ENCODE results near the gene LIN28A.

LIN28A gene

DNA sequence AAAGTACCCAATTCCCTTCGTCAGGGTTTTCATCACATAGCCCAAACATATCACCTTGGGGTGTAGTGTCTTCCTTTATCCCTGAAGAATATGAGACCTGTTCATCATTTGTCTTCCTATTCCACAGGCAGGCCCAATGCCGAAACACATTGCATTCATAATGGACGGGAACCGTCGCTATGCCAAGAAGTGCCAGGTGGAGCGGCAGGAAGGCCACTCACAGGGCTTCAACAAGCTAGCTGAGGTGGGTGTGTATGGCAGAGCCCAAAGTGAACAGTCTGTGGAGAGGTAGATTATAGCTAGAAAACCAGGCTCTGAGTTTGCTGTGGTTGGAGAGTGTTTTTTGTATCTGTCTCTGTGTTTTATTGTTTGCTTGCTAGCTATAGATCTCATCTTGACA is 27.4 kb downstream of the LIN28A start:
- no peak for DNase-seq

- DNase-seq: no peak
Measured at GRCh38 chr1:26440259-26440658, 29.6 kb downstream of the LIN28A start.

DNA sequence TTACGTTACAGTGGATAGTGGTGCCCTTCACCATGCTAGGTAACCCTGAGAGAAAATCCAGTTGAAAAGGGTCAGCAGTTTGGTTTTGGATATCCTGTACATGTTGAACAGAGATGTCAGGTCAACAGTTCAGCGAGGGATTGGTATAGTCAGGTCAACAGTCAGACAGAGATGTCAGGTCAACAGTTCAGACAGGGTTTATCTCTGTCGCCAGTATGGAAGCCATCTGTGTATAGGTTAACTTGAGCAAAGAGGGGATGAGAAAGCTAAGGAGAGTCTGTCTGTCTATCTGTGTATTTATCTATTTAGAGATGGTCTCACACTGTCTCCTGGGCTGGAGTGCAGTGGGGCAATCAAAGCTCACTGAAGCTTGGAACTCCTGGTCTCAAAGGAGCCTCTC is 39.3 kb downstream of the LIN28A start:
- no peak for DNase-seq

- DNase-seq: no peak
Measured at GRCh38 chr1:26450908-26451307, 40.3 kb downstream of the LIN28A start.

DNA sequence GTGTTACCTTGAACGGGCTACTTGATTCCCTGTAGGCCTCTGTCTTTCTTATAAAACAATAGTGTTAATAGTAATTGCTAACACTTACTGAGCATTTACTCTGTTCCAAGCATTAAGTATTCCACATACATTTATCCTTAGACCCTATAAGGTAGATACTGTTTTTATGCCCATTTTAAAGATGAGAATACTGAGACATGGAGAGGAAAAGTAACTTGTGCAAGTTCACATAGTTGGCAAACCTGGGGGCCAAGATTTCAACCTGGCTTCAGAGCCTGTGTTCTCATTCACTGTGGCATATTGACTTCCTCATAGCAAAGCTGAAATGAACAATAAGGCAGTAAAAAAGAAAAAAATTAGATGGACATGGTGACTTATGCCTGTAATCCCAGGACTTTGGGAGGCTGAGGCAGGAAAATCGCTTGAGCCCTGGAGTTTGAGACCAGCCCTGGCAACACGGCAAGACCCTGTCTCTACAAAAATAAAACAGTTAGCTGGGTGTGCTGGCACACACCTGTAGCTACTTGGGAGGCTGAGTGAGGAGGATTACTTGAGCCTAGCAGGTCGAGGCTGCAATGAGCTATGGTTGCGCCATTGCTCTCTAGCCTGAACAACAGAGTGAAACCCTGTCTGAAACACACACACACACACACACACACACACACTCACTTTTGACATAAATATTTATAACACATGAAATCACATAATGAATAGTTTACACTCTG is 42.0 kb downstream of the LIN28A start:
- no peak for DNase-seq

DNA sequence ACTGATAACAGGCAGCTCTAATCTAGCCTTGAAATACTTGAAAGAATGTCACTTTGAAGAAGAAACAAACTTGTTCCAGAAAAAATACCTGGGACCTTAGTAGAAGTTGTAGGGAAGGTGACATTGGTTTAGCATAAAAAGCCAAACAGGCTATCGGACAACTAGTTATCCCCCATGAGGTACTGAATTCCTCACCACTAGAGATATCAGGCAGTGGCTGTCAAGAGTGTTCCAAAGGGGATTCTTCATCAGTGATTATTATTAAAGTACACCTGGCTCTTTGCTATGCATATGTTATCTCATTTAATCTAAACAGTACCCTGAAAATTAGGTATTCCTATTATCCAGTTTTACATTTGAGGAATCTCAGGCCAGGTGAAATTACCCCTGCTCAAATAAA is 48.5 kb downstream of the LIN28A start:
- DNase-seq: no peak

GRCh38 chr1:26459573-26460031 is 49.0 kb downstream of the LIN28A start:
- no peak for DNase-seq

DNA sequence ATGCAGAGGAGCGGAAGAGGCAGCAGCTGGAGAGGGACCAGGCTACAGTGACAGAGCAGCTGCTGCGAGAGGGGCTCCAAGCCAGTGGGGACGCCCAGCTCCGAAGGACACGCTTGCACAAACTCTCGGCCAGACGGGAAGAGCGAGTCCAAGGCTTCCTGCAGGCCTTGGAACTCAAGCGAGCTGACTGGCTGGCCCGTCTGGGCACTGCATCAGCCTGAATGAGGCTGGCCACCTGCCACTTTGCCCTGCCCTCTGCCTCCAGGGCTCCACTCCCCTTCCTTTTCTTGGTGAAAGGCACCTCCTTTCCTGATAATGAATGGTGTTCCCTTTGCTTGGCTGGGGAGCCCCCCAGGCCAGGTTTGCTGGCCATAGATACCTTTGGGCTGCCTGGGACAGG is 58.3 kb downstream of the LIN28A start:
- DNase-seq: no peak

DNA sequence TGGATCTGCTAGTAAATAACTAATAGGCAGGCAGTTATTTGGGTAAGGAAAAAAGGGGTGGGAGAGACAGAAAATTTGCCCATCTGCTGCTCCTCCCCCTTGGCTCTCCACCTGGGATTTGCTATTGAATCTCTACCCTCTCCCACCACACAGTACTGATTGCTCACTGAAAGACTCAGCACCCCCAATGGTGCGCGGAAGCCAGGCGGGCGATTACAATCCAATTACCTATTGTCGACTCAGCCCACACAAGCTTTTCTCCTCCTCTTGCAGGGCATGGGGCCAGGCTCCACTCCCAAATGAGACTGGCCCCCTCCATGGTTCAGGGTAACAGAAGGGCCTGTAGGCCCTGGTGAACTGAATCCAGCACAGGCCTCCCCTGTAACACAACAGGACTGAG is 58.9 kb downstream of the LIN28A start:
- DNase-seq: no peak

- no peak for DNase-seq
Measured at GRCh38 chr1:26470878-26471497, 60.4 kb downstream of the LIN28A start.

DNA sequence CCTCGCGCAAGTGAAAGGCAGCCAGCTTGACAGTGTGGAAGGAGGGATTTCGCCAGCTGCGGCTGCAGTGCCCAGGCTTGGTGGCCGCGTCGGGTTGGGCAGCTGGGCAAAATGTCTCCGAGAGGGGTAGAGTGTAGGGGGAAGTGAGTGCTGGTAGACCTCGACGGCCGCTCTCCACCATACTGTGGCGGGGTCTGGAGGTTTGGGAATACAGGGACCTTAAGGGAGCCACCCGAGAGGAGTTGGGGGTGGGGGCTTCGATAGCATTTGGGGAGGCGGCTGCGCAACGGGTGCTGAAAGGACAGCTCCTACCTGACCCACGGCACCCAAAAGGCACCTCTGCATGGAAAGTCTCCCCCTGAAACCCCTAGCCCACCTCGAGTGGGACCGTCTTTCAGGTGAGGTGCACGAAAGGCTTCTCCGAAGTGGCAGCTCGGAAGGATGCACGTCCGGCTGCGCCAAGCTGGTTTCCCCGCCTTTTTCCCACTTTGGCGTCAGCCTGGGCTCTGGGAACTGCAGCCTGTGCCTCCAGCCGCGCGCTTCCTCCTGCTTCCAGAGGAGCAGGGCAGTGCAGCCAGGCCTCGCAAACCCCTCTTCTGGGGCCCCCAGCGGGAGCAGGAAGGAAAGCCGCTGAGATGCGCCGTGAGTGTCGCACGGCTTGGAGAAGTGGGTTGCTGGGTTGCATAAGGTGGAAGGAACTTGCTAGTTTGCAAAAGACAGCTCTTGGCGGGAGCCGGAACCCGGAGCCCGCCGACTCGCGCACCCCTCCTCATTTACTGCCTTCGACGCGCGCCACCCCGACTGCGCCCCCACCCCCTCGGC is 61.1 kb downstream of the LIN28A start:
- DNase-seq: peak; percentile 26

DNA sequence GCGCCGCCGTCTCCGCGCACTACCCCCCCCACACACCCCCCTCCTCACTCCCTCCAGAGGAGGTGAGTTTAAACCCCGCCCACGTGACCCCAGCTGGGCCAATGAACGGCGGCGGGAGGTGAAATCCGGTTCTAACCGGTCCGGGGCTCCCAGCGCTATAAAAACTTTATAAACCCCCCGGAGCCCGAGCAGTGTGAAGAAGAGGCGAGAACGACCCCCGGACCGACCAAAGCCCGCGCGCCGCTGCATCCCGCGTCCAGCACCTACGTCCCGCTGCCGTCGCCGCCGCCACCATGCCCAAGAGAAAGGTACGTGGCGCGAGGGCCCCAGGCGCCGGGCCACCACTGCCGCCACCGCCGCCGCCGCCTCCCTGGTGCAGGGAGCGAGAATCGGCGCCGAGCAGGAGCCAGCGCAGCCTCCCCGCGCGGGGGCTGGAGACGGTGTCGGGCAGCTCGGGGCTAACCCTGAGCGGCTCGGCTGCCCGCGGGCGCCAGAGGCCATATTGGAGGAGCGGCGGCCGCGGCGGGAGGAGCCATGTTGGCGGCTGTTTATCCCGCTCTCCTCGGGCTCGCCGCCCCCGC is 61.8 kb downstream of the LIN28A start, which contains the start of gene HMGN2:
Gene HMGN2 (plus strand): TSS at position 121 of the 581 bp plus-strand sequence. CDS start 173 bp downstream, at position 294.
- DNase-seq: peak; percentile 86

GRCh38 chr1:26472901-26473845 is 62.6 kb downstream of the LIN28A start:
- DNase-seq: peak; percentile 95

GRCh38 chr1:26474818-26475217 is 64.2 kb downstream of the LIN28A start:
- DNase-seq: no peak

GRCh38 chr1:26475989-26476388 is 65.4 kb downstream of the LIN28A start:
- DNase-seq: no peak

- DNase-seq: no peak
Measured at GRCh38 chr1:26476958-26477357, 66.3 kb downstream of the LIN28A start.

DNA sequence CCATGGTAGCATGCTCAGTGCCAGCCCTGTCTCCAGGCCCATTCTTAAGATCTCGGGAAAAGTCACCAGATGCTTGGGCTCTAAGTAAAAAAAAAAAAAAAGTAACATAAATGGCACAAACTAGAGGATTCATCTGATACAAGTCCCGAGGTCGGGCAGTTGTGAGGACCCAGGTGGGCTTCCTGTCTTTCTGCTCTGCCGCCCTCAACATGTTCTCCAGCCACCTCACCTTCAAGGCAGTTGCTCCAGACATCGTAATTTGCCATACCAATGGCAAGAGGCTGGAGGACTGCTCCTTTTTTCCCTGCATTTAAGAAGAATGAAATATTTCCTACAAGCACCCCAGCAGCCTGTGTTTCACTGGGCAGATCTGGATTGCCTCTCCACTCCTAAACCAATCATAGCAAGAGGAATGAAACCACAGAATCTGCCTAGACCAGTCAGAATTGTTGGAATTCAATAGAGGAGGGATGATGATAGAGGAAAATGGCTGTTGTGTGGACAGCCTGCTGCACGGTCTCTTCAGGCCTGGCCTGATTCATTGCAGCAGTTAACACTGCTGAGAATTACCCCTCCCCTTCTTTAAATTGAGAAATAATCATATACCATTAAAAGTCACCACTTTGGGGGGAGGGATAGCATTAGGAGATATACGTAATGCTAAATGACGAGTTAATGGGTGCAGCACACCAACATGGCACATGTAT is 67.0 kb downstream of the LIN28A start:
- no peak for DNase-seq

DNA sequence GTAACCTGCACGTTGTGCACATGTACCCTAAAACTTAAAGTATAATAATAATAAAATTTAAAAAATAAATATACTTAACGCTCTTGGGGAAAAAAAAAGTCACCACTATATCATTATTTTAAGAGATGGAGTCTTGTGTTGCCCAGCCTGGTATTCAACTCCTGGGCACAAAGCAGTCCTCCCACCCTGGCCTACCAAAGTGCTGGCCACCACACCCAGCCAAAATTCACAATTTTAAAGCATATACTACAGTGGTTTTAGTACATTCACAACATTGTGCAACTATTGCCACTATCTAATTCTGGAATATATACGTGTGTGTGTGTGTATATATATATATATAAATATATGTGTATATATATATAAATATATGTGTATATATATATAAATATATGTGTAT is 67.5 kb downstream of the LIN28A start:
- DNase-seq: no peak

- DNase-seq: no peak
Measured at GRCh38 chr1:26478988-26479387, 68.4 kb downstream of the LIN28A start.
